ENCODE results near the gene GALNTL6. TPM values are rescaled to one million over a fixed set of nuclear protein-coding genes. Genes with fewer than 3 reads are reported as not detected.
"Not testable (repeated sequence)": the region's sequence is repeated elsewhere in the genome, so short reads cannot be mapped to it uniquely, and the experiment has no call there.

The GALNTL6 gene
- total RNA-seq, 1 experiment from 2014 or later = not detected

GRCh38 chr4:172881645-172882044 is 1068.4 kb downstream of the GALNTL6 start:
- Histone ChIP-seq H3K27me3 (ENCODE audit: insufficient read depth, low read length) (no peaks in the 10 kb centered on the region), H3T11ph (ENCODE audit: low read length) (no peak overlapping the region), H3K79me1 (ENCODE audit: insufficient read depth, low read depth, low read length, poor library complexity, severe bottlenecking) (no peaks in the 10 kb centered on the region), H4K8ac (replicated peaks; ENCODE audit: insufficient read length, low read depth, low read length) (no peak overlapping the region), H3K56ac (ENCODE audit: insufficient read length, low read depth, low read length) (no peak overlapping the region), H3K9ac (ENCODE audit: extremely low read depth, insufficient read length, low read length) (no peak overlapping the region), H3K18ac (ENCODE audit: insufficient read length, low read depth, low read length) (no peak overlapping the region), H2BK120ac (ENCODE audit: low read depth, low read length, poor library complexity, severe bottlenecking) (no peak overlapping the region), H4K5ac (ENCODE audit: insufficient read length, low read depth, low read length) (no peak overlapping the region), H4K20me1 (ENCODE audit: control insufficient read depth, insufficient read depth, insufficient read length) (no peaks in the 10 kb centered on the region), H3K79me2 (ENCODE audit: insufficient read depth, low read length) (no peaks in the 10 kb centered on the region), H3K4me1 (ENCODE audit: insufficient read depth, low read length) (no peaks in the 10 kb centered on the region), H3K4ac (ENCODE audit: low read depth, low read length) (no peak overlapping the region), H2BK20ac (ENCODE audit: low read depth, low read length, poor library complexity, severe bottlenecking) (no peak overlapping the region), H3K23me2 (ENCODE audit: insufficient read length, low read depth, low read length, poor library complexity, severe bottlenecking) (no peaks in the 10 kb centered on the region), H2BK15ac (ENCODE audit: low read depth, low read length) (no peak overlapping the region), H2BK12ac (ENCODE audit: insufficient read length, low read depth, low read length) (no peak overlapping the region), H3K27ac (ENCODE audit: insufficient read length, low read depth, low read length) (no peak overlapping the region), H3K4me2 (ENCODE audit: insufficient read depth, insufficient read length, low read length) (no peak overlapping the region), H2AFZ (ENCODE audit: low read length) (no peak overlapping the region), H3K23ac (ENCODE audit: insufficient read length, low read depth, low read length) (no peak overlapping the region), H4K91ac (ENCODE audit: insufficient read length, low read depth, low read length) (no peak overlapping the region), H2BK5ac (ENCODE audit: insufficient read length, low read length) (no peak overlapping the region), H3K14ac (ENCODE audit: insufficient read depth, low read length) (no peak overlapping the region), H2AK5ac (ENCODE audit: insufficient read length, low read length) (no peak overlapping the region), H3K9me3 (ENCODE audit: control insufficient read depth, low read depth, low read length) (no peaks in the 10 kb centered on the region)
- H3K9me3 Mint-ChIP-seq = no peaks in the 10 kb centered on the region
- no peaks in the 10 kb centered on the region for H3K4me1 Mint-ChIP-seq
- H3K27ac Mint-ChIP-seq = no peak overlapping the region
- no peak for TF ChIP-seq CTCF (conservative IDR thresholded peaks at IDR 0.05)
- WGBS (ENCODE audit: extremely low coverage, insufficient read length, low lambda C conversion rate) = no CpG with 5 or more reads among the region's 6 CpGs
- no peak overlapping the region for H3K4me3 Mint-ChIP-seq
- no peaks in the 10 kb centered on the region for H3K36me3 Mint-ChIP-seq (ENCODE audit: insufficient read depth in 1 of 3, low read depth in 3 of 3)
- no peaks in the 10 kb centered on the region for H3K27me3 Mint-ChIP-seq (ENCODE audit: low read depth)
- no peak for DNase-seq

GRCh38 chr4:172887358-172887757 is 1074.2 kb downstream of the GALNTL6 start:
- not testable (repeated sequence) for H3K4me2 ChIP-seq (ENCODE audit: insufficient read depth, insufficient read length, low read length); H4K91ac ChIP-seq (ENCODE audit: insufficient read length, low read depth, low read length); H3K23me2 ChIP-seq (ENCODE audit: insufficient read length, low read depth, low read length, poor library complexity, severe bottlenecking); H2AFZ ChIP-seq (ENCODE audit: low read length); H3K9me3 Mint-ChIP-seq; H3K9me3 ChIP-seq (ENCODE audit: control insufficient read depth, low read depth, low read length); H2AK5ac ChIP-seq (ENCODE audit: insufficient read length, low read length); H3K27me3 Mint-ChIP-seq (ENCODE audit: low read depth); H4K20me1 ChIP-seq (ENCODE audit: control insufficient read depth, insufficient read depth, insufficient read length); H2BK15ac ChIP-seq (ENCODE audit: low read depth, low read length); H2BK120ac ChIP-seq (ENCODE audit: low read depth, low read length, poor library complexity, severe bottlenecking); H3K4me3 Mint-ChIP-seq; H3K14ac ChIP-seq (ENCODE audit: insufficient read depth, low read length); H3K27ac Mint-ChIP-seq; H4K8ac ChIP-seq (replicated peaks; ENCODE audit: insufficient read length, low read depth, low read length); H3K4ac ChIP-seq (ENCODE audit: low read depth, low read length); H3K36me3 Mint-ChIP-seq (ENCODE audit: insufficient read depth in 1 of 3, low read depth in 3 of 3); H2BK20ac ChIP-seq (ENCODE audit: low read depth, low read length, poor library complexity, severe bottlenecking); H3K79me2 ChIP-seq (ENCODE audit: insufficient read depth, low read length); H3K4me1 ChIP-seq (ENCODE audit: insufficient read depth, low read length); H3K56ac ChIP-seq (ENCODE audit: insufficient read length, low read depth, low read length); H3K27me3 ChIP-seq (ENCODE audit: insufficient read depth, low read length); H4K5ac ChIP-seq (ENCODE audit: insufficient read length, low read depth, low read length); H3K79me1 ChIP-seq (ENCODE audit: insufficient read depth, low read depth, low read length, poor library complexity, severe bottlenecking); H3T11ph ChIP-seq (ENCODE audit: low read length); H3K18ac ChIP-seq (ENCODE audit: insufficient read length, low read depth, low read length); H3K27ac ChIP-seq (ENCODE audit: insufficient read length, low read depth, low read length); DNase-seq; H2BK12ac ChIP-seq (ENCODE audit: insufficient read length, low read depth, low read length); H3K4me1 Mint-ChIP-seq; H2BK5ac ChIP-seq (ENCODE audit: insufficient read length, low read length); H3K9ac ChIP-seq (ENCODE audit: extremely low read depth, insufficient read length, low read length); H3K23ac ChIP-seq (ENCODE audit: insufficient read length, low read depth, low read length)
- no CpG with 5 or more reads among the region's 3 CpGs for WGBS (ENCODE audit: extremely low coverage, insufficient read length, low lambda C conversion rate)
